Stimulated activated memory B cell treated with anti-CD40 and anti-IgM and Interleukin-4, amounts not matched to agents 10 μg/mL and 1 μg/mL and 100 μg/mL, for 72 hours (primary cell): ENCODE results near the gene SNAI3.

Experiments used
- ATAC-seq: fragments of 150-1000 bp; cut with Tn5 transposase; 2 replicates; pipeline ENCODE4 v1.10.0; 2021
- H3K27ac Mint-ChIP-seq: one replicate; pipeline ENCODE4 v1.8.0; 2022; ENCODE audit warnings: mild to moderate bottlenecking, mixed read lengths
- H3K27me3 Mint-ChIP-seq: one replicate; pipeline ENCODE4 v1.8.0; 2022; ENCODE audit warnings: mixed read lengths
- H3K36me3 Mint-ChIP-seq: one replicate; pipeline ENCODE4 v1.8.0; 2022; ENCODE audit warnings: mixed read lengths
- H3K4me1 Mint-ChIP-seq: one replicate; pipeline ENCODE4 v1.8.0; 2022; ENCODE audit warnings: mixed read lengths
- H3K4me3 Mint-ChIP-seq: one replicate; pipeline ENCODE4 v1.8.0; 2022; ENCODE audit warnings: mild to moderate bottlenecking, moderate library complexity, mixed read lengths
- H3K9me3 Mint-ChIP-seq: one replicate; pipeline ENCODE4 v1.8.0; 2022; ENCODE audit warnings: mixed read lengths

The SNAI3 gene

DNA sequence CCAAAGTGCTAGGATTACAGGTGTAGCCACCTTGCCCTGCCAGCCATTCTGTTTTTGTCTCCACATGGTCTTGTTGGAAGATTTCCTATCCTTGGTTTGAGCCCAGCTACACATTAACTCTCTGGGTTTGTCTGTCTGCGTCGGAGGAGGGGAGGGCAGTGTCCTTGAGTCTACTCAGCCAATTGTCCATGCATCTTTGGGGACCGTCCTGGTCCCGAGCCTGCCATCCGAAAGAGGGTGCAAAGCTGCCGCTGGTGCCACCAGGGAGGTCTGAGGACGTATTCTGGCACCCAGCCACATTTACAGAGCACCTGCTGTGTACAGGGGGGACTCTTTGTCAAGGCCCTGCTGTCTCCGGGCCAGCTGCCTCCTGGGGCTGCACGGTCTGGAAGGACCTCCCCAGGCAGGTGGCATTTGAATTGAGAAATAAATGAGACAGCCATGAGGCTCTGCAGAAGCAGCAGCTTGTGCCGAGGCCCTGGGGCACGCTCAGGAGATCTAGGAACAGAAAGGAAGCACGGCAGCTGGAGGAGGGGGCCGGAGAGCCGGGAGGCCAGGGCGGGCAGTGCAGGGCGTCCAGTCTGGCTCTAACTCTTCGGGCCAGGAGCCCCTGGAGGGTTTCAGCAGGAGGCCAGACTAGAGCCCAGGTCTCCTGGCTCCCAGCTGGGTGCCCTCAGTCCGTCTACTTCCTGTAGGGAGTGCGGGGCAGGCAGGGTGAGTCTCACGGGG lies 36.9 kb downstream of the SNAI3 start:
- Mint-ChIP-seq H3K9me3 (no peaks in the 10 kb centered on the region), H3K4me1 (peaks cover 65% of the 10 kb centered on the region), H3K27ac (peak overlapping the region; percentile 85), H3K27me3 (no peaks in the 10 kb centered on the region), H3K36me3 (peaks cover 29% of the 10 kb centered on the region), H3K4me3 (peak overlapping the region; percentile 89)
- no peak for ATAC-seq

DNA sequence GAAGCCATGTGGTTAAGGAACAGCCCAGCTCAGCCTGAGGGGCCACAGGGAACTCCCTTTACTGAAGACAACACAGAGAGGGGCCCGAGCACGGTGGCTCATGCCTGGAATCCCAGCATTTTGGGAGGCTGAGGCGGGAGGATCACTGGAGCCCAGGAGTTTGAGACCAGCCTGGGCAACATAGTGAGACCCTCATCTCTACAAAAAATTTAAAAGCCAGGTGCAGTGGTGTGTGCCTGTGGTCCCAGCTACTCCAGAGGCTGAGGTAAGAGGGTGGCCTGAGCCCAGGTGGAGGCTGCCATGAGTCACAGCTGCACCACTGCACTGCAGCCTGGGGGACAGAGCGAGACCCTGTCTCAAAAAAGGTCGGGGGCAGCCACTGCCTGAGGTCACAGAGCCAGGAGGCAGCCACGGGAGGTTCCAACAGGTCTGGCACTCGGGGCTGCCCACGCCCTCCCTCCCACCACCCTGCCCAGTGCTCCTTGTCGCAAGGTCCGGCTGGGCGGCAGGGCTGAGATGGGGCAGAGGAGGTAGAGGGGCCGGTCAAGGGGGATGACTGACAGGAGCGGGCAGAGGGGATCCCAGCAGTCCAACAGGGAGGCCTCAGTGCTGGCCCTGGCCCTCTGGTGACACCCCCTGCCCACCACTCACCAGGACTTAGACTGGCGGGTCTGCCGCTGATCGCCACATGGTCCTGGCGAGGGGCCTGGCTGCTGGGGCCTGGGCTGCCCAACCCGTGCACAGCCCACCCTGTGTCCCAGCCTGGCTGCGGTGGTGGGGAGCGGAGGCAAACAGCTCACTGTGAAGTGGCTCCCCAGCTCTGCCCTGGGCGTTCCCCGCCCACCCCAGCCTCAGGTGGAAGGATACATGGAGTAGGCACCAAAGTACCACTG lies 38.9 kb downstream of the SNAI3 start:
- ATAC-seq: no peak
- peak overlapping the region; percentile 85 for H3K27ac Mint-ChIP-seq
- H3K4me3 Mint-ChIP-seq: peak overlapping the region; percentile 61
- H3K36me3 Mint-ChIP-seq: peaks cover 33% of the 10 kb centered on the region
- H3K27me3 Mint-ChIP-seq: no peaks in the 10 kb centered on the region
- no peaks in the 10 kb centered on the region for H3K9me3 Mint-ChIP-seq
- peaks cover 71% of the 10 kb centered on the region for H3K4me1 Mint-ChIP-seq

DNA sequence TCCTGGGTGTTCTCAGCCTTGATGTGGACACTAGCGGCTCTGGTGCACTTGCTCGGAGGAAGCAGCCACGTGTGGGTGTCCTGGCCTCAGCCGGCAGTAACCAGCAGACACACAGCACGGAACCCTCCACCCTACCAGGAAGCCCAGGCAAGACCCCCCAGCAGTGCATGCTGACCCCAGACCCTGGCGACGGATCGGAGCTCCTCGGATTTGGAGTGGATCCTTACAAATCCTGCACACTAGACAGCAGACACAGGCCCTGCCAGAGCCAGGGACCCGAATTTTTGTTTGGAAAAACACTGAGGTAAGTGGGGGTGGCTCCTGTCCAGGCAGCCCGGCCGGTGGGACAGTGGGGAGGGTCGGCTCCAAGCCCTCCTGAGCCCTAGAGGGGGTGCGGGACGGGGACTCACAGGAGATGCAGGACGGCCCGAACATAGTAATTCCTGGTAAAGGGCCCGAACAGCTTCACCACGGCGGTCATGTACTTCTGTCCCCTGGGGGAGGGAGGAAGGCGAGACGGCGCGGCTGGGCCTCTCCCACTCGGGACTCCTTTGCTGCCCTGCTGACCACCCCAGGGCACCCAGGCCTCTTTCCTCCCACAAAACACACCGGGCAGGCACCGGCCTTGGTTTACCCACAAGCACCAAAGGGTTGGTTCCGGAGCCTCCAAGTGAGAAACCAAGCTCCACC lies 39.8 kb downstream of the SNAI3 start:
- Mint-ChIP-seq H3K4me3 (no peak overlapping the region), H3K27me3 (no peaks in the 10 kb centered on the region), H3K36me3 (peaks cover 42% of the 10 kb centered on the region), H3K9me3 (no peaks in the 10 kb centered on the region), H3K27ac (no peak overlapping the region), H3K4me1 (peaks cover 71% of the 10 kb centered on the region)
- ATAC-seq: no peak

DNA sequence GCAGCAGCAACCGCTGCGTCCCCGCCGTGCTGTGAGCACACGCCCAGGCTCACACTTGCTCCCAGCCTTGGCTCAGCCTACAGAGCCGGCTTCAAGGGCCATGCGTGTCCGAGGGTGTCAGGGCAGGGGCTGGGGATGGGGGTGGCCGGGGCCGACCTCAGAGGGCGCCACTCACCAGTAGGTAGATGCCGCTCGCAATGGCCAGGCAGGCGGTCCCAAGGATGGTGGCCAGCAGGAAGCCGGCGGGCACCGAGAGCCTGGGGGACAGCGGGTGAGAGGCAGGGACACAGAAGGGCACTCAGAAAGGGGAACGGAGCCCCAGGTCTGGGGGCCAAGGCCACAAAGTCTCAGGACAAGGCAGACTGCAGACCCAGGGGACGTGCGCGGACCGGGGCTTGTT lies 40.4 kb downstream of the SNAI3 start:
- no peak overlapping the region for H3K4me3 Mint-ChIP-seq
- H3K36me3 Mint-ChIP-seq: peaks cover 42% of the 10 kb centered on the region
- peaks cover 72% of the 10 kb centered on the region for H3K4me1 Mint-ChIP-seq
- no peaks in the 10 kb centered on the region for H3K27me3 Mint-ChIP-seq
- H3K9me3 Mint-ChIP-seq: no peaks in the 10 kb centered on the region
- H3K27ac Mint-ChIP-seq: no peak overlapping the region
- no peak for ATAC-seq

DNA sequence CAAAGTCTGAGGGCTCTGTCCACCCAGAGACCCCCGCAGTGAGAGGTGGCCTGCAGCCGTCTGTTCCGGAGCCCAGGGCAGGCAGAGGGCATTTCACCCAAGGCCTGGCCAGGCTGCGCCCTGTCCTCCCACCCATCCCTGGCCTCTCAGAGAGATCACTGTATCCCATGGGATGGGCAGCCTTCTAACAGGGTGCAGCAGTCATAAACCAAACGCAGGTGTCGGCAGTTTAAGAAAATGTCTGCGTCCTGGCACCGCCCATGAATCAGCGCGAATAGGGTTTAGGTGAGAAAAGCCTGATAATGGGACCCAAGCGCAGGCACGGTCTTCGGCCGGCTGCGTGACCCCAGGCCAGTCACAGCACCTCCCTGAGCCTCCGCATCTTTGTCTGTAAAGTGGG lies 40.9 kb downstream of the SNAI3 start:
- no peak overlapping the region for H3K27ac Mint-ChIP-seq

DNA sequence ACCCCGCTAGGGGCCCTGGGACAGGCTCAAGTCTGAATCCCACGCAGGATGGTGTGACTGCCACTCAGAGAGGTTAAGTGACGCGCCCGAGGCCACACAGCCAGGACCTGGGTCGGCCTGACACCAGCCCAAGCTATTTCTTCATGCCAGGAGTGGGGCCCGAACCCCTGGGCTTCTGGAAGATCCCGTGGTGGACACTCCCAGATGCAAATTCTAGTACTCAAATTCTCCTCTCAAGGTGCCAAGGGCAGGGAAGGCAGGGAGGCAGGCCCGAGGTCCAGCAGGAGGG lies 42.7 kb downstream of the SNAI3 start:
- Mint-ChIP-seq H3K9me3 (no peaks in the 10 kb centered on the region), H3K4me3 (no peak overlapping the region)

More for the DNA sequence above, 40.9 kb downstream of the SNAI3 start:
- Mint-ChIP-seq H3K9me3 (no peaks in the 10 kb centered on the region), H3K36me3 (peaks cover 42% of the 10 kb centered on the region), H3K4me1 (peaks cover 77% of the 10 kb centered on the region), H3K4me3 (no peak overlapping the region), H3K27me3 (peaks cover 2% of the 10 kb centered on the region)
- no peak for ATAC-seq

DNA sequence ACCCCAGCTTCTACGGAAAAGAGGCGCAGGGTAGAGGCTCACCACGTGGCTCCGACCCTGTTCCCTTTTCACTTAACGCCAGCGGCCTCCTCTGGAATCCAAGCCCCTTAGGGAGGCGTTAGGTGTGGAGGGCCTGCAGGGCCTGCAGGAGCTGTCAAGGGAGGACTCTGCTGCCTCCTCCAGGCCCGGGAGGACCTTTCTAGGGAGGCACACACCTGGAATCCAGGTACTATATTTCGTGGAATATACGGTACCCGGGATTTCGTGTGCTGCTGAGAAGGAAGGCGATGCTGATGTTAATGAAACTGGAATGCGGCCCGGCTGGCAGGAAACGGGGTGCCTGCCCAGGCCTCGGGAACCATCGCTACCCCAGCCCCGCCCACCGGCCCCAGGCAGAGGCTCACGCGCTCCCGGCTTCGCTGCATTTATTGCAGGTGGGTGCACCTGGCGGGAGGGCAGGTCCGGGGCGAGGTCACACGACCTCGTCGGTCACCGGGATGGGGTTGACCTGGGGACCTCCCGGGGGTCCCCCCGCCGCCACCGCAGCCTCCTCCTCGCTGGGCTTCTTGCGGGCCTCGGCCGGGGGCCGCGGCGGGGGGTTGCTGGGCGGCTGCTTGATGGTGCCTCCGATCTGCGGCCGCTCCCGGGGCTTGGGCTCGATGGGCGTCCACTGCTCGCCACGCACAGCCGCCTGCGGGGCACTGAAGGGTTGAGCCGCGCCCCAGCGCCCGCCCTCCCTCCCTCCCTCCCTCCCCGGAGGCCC lies 43.2 kb downstream of the SNAI3 start:
- ATAC-seq: no peak
- Mint-ChIP-seq H3K27me3 (peaks cover 9% of the 10 kb centered on the region), H3K4me3 (no peak overlapping the region), H3K9me3 (no peaks in the 10 kb centered on the region), H3K4me1 (peaks cover 85% of the 10 kb centered on the region), H3K36me3 (peaks cover 36% of the 10 kb centered on the region), H3K27ac (peak overlapping the region; percentile 59)

More for the DNA sequence above, 42.7 kb downstream of the SNAI3 start:
- H3K4me1 Mint-ChIP-seq: peaks cover 85% of the 10 kb centered on the region
- H3K27ac Mint-ChIP-seq: no peak overlapping the region
- H3K27me3 Mint-ChIP-seq: peaks cover 9% of the 10 kb centered on the region
- peaks cover 36% of the 10 kb centered on the region for H3K36me3 Mint-ChIP-seq
- no peak for ATAC-seq

DNA sequence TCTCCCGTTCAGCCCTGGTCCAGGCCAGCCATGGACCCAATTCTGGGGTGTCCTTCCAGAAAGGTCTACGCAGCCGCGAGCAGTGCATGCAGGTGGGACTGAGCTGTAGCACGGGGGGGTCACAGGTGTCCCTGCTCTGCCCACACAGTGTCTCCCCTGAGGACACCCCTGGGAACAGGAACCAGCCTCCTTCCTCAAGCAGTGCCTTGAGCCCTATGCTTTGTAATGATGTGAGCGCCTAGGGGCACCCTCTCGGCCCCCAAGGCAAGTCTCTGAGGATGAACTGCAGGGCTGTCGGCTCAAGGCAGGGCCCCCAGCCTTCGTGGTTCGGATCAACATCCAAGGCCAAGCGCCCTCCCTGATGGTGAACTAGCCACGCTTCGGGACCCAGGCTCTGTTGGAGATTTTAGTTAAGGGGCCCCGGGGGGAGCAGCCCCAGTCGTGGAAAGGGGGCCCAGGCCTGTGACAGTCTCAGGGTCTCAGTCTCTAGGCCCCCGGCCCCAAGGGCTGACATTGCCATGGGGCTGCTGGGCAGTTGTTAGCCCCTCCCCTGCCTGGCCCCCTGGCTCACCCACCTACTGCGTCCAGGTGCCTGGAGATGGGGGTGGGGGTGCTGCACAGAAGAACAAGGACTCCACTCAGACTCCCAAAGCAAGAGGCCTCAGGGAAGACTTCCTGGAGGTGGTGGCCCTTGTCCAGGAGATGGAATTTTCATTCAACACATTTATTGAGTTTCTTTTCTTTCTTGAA lies 45.6 kb downstream of the SNAI3 start:
- Mint-ChIP-seq H3K27me3 (peaks cover 9% of the 10 kb centered on the region), H3K4me3 (peak overlapping the region; percentile 55), H3K9me3 (peaks cover 3% of the 10 kb centered on the region), H3K27ac (peak overlapping the region; percentile 47), H3K36me3 (peaks cover 36% of the 10 kb centered on the region), H3K4me1 (peaks cover 83% of the 10 kb centered on the region)
- ATAC-seq: peak; percentile 14

DNA sequence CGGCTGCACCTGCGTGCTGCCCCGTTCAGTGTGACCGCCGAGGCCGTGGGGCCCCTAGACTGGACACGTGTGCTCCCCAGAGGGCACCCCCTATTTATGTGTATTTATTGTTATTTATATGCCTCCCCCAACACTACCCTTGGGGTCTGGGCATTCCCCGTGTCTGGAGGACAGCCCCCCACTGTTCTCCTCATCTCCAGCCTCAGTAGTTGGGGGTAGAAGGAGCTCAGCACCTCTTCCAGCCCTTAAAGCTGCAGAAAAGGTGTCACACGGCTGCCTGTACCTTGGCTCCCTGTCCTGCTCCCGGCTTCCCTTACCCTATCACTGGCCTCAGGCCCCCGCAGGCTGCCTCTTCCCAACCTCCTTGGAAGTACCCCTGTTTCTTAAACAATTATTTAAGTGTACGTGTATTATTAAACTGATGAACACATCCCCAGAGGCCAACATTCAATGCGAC lies 46.2 kb downstream of the SNAI3 start:
- Mint-ChIP-seq H3K27ac (peak overlapping the region; percentile 47), H3K36me3 (peaks cover 31% of the 10 kb centered on the region), H3K4me1 (peaks cover 83% of the 10 kb centered on the region)

DNA sequence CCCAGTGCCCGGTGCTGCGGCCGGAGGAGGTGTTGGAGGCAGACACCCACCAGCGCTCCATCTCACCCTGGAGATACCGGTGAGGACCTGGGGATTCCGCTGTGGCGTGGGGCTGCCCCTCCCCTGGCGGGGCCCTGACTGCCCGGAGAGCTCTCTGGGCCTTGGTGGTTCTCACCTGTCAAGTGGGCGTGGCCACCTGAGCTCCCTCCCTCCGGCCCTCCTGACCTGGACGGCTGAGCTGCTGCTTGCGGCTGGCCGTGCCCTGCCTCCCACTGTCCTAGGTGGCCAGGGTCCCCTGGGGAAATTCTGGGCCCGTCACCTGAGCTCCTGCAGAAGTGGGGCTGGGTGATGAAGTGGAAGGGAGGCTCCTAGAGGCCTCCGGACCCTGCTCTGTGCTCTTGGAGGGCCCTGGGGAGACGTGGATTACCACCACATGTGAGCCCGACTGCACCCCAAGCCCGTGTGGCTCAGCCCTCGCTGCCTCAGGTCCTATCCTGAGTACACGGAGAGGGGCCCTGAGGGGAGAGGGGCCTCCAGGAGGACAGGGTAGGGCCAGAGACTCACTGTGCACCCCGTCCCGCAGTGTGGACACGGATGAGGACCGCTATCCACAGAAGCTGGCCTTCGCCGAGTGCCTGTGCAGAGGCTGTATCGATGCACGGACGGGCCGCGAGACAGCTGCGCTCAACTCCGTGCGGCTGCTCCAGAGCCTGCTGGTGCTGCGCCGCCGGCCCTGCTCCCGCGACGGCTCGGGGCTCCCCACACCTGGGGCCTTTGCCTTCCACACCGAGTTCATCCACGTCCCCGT lies 46.9 kb downstream of the SNAI3 start:
- Mint-ChIP-seq H3K4me1 (peaks cover 83% of the 10 kb centered on the region), H3K27ac (peak overlapping the region; percentile 47), H3K27me3 (peaks cover 9% of the 10 kb centered on the region), H3K36me3 (peaks cover 24% of the 10 kb centered on the region), H3K9me3 (peaks cover 3% of the 10 kb centered on the region), H3K4me3 (peak overlapping the region; percentile 55)
- ATAC-seq: peak; percentile 39

More for the DNA sequence above, 46.2 kb downstream of the SNAI3 start:
- H3K27me3 Mint-ChIP-seq: peaks cover 9% of the 10 kb centered on the region
- peak; percentile 2 for ATAC-seq
- H3K4me3 Mint-ChIP-seq: peak overlapping the region; percentile 55
- H3K9me3 Mint-ChIP-seq: peaks cover 3% of the 10 kb centered on the region

DNA sequence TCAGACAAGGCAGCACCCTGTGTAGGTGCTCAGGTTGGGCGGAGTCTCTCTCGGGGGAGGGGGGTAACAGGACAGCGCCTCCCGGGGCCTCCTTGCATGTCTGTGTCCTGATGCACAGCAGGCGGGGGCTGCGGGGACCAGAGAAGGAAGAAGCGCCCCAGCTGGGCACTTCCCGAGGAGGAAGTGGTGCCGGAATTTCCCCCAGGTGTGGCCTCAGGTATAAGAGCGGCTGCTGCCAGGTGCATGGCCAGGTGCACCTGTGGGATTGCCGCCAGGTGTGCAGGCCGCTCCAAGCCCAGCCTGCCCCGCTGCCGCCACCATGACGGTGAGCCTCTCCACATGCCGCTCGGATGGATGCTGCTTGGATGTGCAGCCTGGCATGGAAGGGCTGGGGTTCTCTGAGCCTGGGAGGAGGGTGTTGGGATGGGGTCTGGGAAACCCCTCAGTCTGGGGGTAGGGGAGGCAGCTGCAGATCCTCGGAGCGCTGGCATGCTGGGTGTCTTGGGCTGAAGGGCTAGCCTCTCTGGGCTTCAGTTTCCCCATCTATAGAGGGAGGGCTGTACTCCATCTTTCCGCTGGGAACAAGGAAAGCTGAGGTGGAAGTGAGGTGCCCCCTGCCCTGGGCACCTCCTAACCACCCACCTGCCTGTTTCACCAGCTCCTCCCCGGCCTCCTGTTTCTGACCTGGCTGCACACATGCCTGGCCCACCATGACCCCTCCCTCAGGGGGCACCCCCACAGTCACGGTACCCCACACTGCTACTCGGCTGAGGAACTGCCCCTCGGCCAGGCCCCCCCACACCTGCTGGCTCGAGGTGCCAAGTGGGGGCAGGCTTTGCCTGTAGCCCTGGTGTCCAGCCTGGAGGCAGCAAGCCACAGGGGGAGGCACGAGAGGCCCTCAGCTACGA lies 47.7 kb downstream of the SNAI3 start, which contains the start of gene IL17C:
Gene IL17C (plus strand): TSS at position 250 of the 908 bp plus-strand sequence. CDS start 70 bp downstream, at position 320.
- peaks cover 3% of the 10 kb centered on the region for H3K9me3 Mint-ChIP-seq

DNA sequence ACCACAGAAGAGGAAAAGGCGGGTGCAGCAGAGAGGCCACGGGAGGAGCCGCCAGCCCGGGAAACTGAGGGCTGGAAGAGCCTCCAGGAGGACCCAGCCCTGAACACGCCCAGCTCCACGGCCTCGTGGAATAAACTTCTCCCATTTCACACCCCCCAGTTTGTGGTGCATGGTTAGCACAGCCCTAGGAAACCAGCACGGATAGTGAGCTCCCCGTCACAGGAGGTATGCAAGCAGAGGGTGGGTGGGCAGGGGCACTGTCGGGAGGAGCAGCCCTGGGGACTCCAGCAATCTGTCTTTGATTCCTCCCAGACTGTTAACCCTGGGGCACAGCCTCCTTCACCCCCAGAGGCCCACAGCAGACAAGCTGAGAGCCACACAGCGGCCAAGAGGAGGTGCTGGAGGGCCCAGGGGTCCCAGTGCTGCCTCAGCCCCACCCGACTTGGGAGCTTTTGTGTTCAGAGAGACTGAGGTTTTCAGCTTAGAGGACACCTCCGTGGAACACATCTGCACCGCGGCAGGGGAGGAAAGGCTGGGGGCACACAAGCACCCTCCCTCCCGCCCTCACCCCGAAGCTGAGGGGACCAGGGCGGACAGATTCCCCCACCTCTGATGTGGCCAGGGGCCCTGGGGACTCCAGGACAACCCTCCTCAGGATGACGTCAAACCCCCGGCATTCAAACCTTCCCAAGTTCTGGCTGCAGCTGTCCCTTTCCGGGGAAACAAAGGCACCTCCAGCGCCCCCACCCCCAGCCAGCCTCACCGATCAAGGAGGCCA lies 49.6 kb downstream of the SNAI3 start:
- Mint-ChIP-seq H3K36me3 (peaks cover 15% of the 10 kb centered on the region), H3K27me3 (peaks cover 9% of the 10 kb centered on the region), H3K4me1 (peaks cover 89% of the 10 kb centered on the region), H3K4me3 (no peak overlapping the region), H3K9me3 (peaks cover 3% of the 10 kb centered on the region), H3K27ac (no peak overlapping the region)
- ATAC-seq: no peak

More for the DNA sequence above, 47.7 kb downstream of the SNAI3 start, which contains the start of gene IL17C:
- Mint-ChIP-seq H3K4me1 (peaks cover 89% of the 10 kb centered on the region), H3K36me3 (peaks cover 16% of the 10 kb centered on the region), H3K4me3 (peak within 1 kb of the TSS; percentile 40), H3K27ac (peak within 1 kb of the TSS; percentile 16), H3K27me3 (peaks cover 9% of the 10 kb centered on the region)
- no peak for ATAC-seq
